ENCODE measurements around the gene UGT1A3.

UGT1A3 gene

GRCh38 chr2:233760043-233760442 lies 31.2 kb downstream of the UGT1A3 start, which contains the start of gene UGT1A1:
UGT1A1 (plus strand) TSS chr2:233760270; CDS start chr2:233760288, 18 bp downstream.
- no peak for DNase-seq

- no peak for DNase-seq
Measured at GRCh38 chr2:233761040-233761769, 32.4 kb downstream of the UGT1A3 start.

- DNase-seq = no peak
Measured at GRCh38 chr2:233764264-233764663, 35.4 kb downstream of the UGT1A3 start.

GRCh38 chr2:233764761-233765160 lies 35.9 kb downstream of the UGT1A3 start:
- no peak for DNase-seq

GRCh38 chr2:233766416-233766815 lies 37.6 kb downstream of the UGT1A3 start:
- DNase-seq = no peak

GRCh38 chr2:233768076-233768475 lies 39.2 kb downstream of the UGT1A3 start:
- no peak for DNase-seq

- DNase-seq = no peak
Measured at GRCh38 chr2:233769260-233769659, 40.4 kb downstream of the UGT1A3 start.

GRCh38 chr2:233772153-233772552 lies 43.3 kb downstream of the UGT1A3 start:
- no peak for DNase-seq

- DNase-seq = no peak
Measured at GRCh38 chr2:233772583-233772982, 43.7 kb downstream of the UGT1A3 start.

GRCh38 chr2:233773854-233774253 lies 45.0 kb downstream of the UGT1A3 start:
- DNase-seq = no peak

- DNase-seq = no peak
Measured at GRCh38 chr2:233775414-233775813, 46.6 kb downstream of the UGT1A3 start.

- DNase-seq = no peak
Measured at GRCh38 chr2:233778030-233778429, 49.2 kb downstream of the UGT1A3 start, which contains the start of gene MROH2A. MROH2A (plus strand) TSS chr2:233778330; CDS start chr2:233779359, 1,029 bp downstream.

- DNase-seq = no peak
Measured at GRCh38 chr2:233779722-233780121, 50.9 kb downstream of the UGT1A3 start.

- DNase-seq = no peak
Measured at GRCh38 chr2:233780771-233781170, 51.9 kb downstream of the UGT1A3 start.

GRCh38 chr2:233789554-233789953 lies 60.7 kb downstream of the UGT1A3 start:
- no peak for DNase-seq

- DNase-seq = no peak
Measured at GRCh38 chr2:233791151-233791882, 62.5 kb downstream of the UGT1A3 start.

- DNase-seq = no peak
Measured at GRCh38 chr2:233791883-233792329, 63.1 kb downstream of the UGT1A3 start.

GRCh38 chr2:233792720-233793119 lies 63.9 kb downstream of the UGT1A3 start:
- DNase-seq = no peak

GRCh38 chr2:233793465-233794127 lies 64.8 kb downstream of the UGT1A3 start:
- DNase-seq = no peak

- no peak for DNase-seq
Measured at GRCh38 chr2:233794128-233794658, 65.4 kb downstream of the UGT1A3 start.

GRCh38 chr2:233795735-233796171 lies 66.9 kb downstream of the UGT1A3 start:
- DNase-seq = no peak

- no peak for DNase-seq
Measured at GRCh38 chr2:233796254-233796653, 67.4 kb downstream of the UGT1A3 start.
